Upper lobe of right lung (tissue), 1 donor: ENCODE results near the gene LEF1. TPM values are rescaled to one million over a fixed set of nuclear protein-coding genes. Genes with fewer than 3 reads are reported as not detected.

ENCODE experiments used
- ATAC-seq: fragments of 200-7000 bp; cut with Tn5 transposase; one replicate; pipeline ENCODE4 v1.9.1; 2020; ENCODE audit warnings: mild to moderate bottlenecking, moderate library complexity
- DNase-seq: peaks from one replicate; pipeline ENCODE4 v3.0.0-alpha.2; 2020
- H3K27ac ChIP-seq: fragments of 200-600 bp; one replicate; pipeline ENCODE4 v1.8.0; 2022
- H3K27me3 ChIP-seq: fragments of 200-600 bp; one replicate; pipeline ENCODE4 v1.8.0; 2022; ENCODE audit warnings: mild to moderate bottlenecking
- H3K36me3 ChIP-seq: fragments of 200-600 bp; one replicate; pipeline ENCODE4 v1.8.0; 2022
- H3K4me1 ChIP-seq: fragments of 200-600 bp; one replicate; pipeline ENCODE4 v1.8.0; 2022
- H3K4me3 ChIP-seq: fragments of 200-600 bp; one replicate; pipeline ENCODE4 v1.8.0; 2022; ENCODE audit warnings: mild to moderate bottlenecking
- H3K9me3 ChIP-seq: fragments of 200-600 bp; one replicate; pipeline ENCODE4 v1.8.0; 2022
- intact Hi-C: fragments of 100-400 bp; cut with DNase I; formaldehyde crosslinking; loops from one replicate; pipeline ENCODE4 v1.11.0; 2022
- total RNA-seq: library from RNA; stranded (reverse); fragmentation: NEBNext Ultra II Directional; extraction: Animal tissue kit (Norgen Biotek cat#: 25700); gene quantifications from one replicate; pipeline ENCODE4 v1.2.1, GENCODE V29; 2021
- TF ChIP-seq, protein P1 (sequence below): fragments of 200-600 bp; IDR thresholded peaks from one replicate; pipeline ENCODE4 v1.8.0; 2022; ENCODE audit warnings: antibody characterized with exemption
- donor health status: DM: no; HTN: yes; CAD: no; lungs with severe emphysema.

The LEF1 gene
- total RNA-seq, 1 donor from 2014 or later = 9.1 TPM

DNA sequence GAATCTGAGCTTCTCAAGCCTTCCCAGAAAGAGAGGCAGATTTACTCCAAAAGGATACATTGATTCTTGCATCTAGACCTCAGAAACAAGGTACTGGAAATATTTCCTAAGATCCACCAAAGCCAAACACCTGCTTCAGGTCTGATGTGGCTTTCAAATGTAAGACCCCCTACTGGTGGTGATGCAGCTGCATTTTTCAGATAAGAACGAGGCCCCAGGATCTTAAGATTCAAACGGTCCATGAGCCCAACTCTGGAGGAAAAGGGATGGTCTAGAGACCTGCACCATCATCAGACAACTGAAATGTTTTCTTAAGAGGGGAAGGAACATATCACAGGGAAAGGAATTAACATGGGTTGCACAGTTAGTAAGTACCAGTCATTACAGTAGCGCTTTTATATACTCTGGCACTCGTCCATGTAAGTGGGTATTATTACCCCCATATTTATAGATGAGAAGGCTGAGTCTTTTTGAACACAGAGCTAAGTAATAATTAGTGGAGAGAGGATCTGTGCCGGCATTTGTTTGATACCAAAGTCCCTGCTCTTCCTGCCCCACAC is 73.7 kb downstream of the LEF1 start:
- Histone ChIP-seq H3K4me3 (no peak overlapping the region), H3K36me3 (no peaks in the 10 kb centered on the region), H3K27ac (no peak overlapping the region), H3K27me3 (no peaks in the 10 kb centered on the region), H3K4me1 (no peaks in the 10 kb centered on the region), H3K9me3 (no peaks in the 10 kb centered on the region)
- intact Hi-C loops = no loop called here
- TF ChIP-seq, protein P1, sequence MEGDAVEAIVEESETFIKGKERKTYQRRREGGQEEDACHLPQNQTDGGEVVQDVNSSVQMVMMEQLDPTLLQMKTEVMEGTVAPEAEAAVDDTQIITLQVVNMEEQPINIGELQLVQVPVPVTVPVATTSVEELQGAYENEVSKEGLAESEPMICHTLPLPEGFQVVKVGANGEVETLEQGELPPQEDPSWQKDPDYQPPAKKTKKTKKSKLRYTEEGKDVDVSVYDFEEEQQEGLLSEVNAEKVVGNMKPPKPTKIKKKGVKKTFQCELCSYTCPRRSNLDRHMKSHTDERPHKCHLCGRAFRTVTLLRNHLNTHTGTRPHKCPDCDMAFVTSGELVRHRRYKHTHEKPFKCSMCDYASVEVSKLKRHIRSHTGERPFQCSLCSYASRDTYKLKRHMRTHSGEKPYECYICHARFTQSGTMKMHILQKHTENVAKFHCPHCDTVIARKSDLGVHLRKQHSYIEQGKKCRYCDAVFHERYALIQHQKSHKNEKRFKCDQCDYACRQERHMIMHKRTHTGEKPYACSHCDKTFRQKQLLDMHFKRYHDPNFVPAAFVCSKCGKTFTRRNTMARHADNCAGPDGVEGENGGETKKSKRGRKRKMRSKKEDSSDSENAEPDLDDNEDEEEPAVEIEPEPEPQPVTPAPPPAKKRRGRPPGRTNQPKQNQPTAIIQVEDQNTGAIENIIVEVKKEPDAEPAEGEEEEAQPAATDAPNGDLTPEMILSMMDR = no peak
- DNase-seq = no peak
- no peak for ATAC-seq

DNA sequence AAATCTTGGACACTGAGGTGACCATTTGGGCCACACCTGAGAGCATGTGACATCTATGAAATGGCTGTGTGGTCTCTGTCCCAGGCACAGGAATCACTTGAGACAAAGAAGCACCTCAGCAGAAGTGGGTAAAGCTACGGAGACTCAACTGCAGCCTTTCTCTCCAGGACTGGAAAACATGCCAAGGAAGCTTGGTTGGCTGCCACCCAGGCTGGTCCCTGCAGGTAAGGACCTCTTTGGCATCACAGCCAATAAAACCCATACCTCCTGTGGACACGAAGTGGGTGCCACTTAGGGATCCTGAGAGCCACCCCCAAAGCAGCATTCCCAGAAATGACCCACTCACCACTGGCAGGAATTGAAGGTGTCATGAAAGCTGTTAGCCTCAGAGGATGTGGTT is 74.6 kb downstream of the LEF1 start:
- intact Hi-C loops = no loop called here
- Histone ChIP-seq H3K27ac (no peak overlapping the region), H3K4me3 (no peak overlapping the region), H3K36me3 (no peaks in the 10 kb centered on the region), H3K27me3 (no peaks in the 10 kb centered on the region), H3K4me1 (no peaks in the 10 kb centered on the region), H3K9me3 (no peaks in the 10 kb centered on the region)
- no peak for DNase-seq
- TF ChIP-seq, protein P1 = no peak
- no peak for ATAC-seq

DNA sequence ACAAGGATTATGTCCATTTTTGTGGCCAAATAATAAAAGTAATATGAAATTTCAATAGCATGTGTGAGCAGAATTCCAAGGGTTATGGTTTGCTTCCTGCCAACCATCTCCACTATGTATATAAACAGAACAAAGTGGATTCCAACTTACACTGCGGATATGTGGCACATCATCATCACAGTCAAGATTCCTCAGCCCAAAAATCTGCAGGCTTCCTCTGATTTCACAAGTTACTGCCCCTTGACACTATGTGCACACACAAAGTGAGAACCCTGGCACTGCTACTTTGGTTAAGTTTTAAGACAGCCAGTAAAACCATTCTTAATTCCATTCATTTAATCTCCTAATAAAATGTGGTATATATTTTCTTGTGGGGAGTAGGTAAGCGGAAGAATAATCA is 76.4 kb downstream of the LEF1 start:
- TF ChIP-seq, protein P1 = no peak
- intact Hi-C loops = no loop called here
- Histone ChIP-seq H3K36me3 (no peaks in the 10 kb centered on the region), H3K27me3 (no peaks in the 10 kb centered on the region), H3K4me1 (no peaks in the 10 kb centered on the region), H3K27ac (no peak overlapping the region), H3K4me3 (no peak overlapping the region), H3K9me3 (no peaks in the 10 kb centered on the region)
- DNase-seq (no peak), ATAC-seq (no peak)

DNA sequence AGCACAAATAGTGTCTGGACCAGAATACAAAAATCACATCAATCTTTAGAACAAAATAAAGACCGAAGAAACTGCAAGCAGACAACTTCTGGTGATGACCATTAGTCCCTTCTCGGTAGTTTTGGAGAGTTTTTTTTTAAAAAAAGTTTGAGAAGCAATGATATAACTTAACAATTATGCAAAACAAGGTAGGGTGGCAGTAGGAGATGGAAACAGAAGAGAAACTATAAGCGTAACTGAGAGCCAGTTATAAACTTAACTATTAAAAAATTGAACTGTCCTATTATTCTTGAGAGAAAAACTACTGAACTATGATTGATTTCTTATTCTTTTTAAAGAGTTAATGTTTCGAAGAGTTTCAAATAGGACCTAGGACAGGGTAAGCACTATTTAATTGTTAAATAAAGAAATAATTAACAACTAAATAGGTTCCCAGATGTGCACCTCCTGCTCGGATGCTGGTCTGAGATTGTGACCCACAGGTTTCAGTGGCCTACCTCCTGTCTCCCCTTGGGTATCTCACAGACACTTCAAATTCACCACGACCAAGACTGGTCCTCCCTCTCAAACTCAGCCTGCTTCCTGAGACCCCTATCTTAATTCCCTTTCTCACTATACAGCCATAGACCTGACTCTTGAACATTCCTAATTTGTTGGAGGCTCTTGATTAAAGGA is 81.3 kb downstream of the LEF1 start:
- DNase-seq (no peak), ATAC-seq (no peak)
- Histone ChIP-seq H3K4me1 (no peaks in the 10 kb centered on the region), H3K9me3 (no peaks in the 10 kb centered on the region), H3K4me3 (no peak overlapping the region), H3K27ac (no peak overlapping the region), H3K27me3 (no peaks in the 10 kb centered on the region), H3K36me3 (no peaks in the 10 kb centered on the region)
- TF ChIP-seq, protein P1 = no peak
- intact Hi-C loops = no loop called here

DNA sequence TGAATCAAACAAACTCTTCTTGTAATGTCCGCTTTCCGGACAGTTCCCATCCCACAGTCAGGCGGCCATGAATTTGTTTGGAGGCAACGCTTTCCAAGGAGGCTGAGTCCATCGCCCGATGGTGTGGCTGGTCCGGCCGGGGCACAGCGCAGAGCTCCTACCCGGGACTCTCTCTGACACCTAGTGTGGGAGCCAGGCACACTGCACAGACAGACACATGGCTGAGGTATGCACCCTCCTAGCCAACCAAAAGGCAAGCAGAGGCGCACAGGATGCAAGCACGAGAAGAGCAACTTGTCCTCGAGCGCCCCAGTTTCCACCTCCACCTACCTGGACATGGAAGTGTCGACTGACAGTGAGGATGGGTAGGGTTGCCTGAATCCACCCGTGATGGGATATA is 87.5 kb downstream of the LEF1 start:
- intact Hi-C loops = no loop called here

More for the DNA sequence above, 87.5 kb downstream of the LEF1 start:
- Histone ChIP-seq H3K36me3 (no peaks in the 10 kb centered on the region), H3K9me3 (no peaks in the 10 kb centered on the region), H3K27ac (no peak overlapping the region), H3K4me1 (no peaks in the 10 kb centered on the region), H3K27me3 (no peaks in the 10 kb centered on the region), H3K4me3 (no peak overlapping the region)
- TF ChIP-seq, protein P1 = no peak
- ATAC-seq (peak; percentile 33), DNase-seq (no peak)
